HG03565 (cell line): ENCODE measurements around the gene HLCS.

Experiments
- ATAC-seq: cut with Tn5 transposase; IDR thresholded peaks from one replicate; pipeline ENCODE4 v1.9.1; 2021; ENCODE audit warnings: mild to moderate bottlenecking, moderate library complexity; ENCODE audit not compliant: unreplicated experiment

Gene HLCS

GRCh38 chr21:36784947-36785346 is 181.5 kb downstream of the HLCS start:
- no peak for ATAC-seq

GRCh38 chr21:36783612-36784374 is 182.7 kb downstream of the HLCS start:
- ATAC-seq: no peak

- ATAC-seq: no peak
Measured at GRCh38 chr21:36780861-36781260, 185.6 kb downstream of the HLCS start.

- no peak for ATAC-seq
Measured at GRCh38 chr21:36776981-36777617, 189.4 kb downstream of the HLCS start.

- no peak for ATAC-seq
Measured at GRCh38 chr21:36773995-36774394, 192.5 kb downstream of the HLCS start.

- ATAC-seq: no peak
Measured at GRCh38 chr21:36773117-36773516, 193.4 kb downstream of the HLCS start.

- no peak for ATAC-seq
Measured at GRCh38 chr21:36769051-36769839, 197.2 kb downstream of the HLCS start.

GRCh38 chr21:36768496-36768895 is 198.0 kb downstream of the HLCS start:
- no peak for ATAC-seq

- ATAC-seq: no peak
Measured at GRCh38 chr21:36767096-36767495, 199.4 kb downstream of the HLCS start.

- no peak for ATAC-seq
Measured at GRCh38 chr21:36766511-36766910, 200.0 kb downstream of the HLCS start.

GRCh38 chr21:36765229-36765628 is 201.2 kb downstream of the HLCS start:
- no peak for ATAC-seq

- ATAC-seq: no peak
Measured at GRCh38 chr21:36763305-36763704, 203.2 kb downstream of the HLCS start.

GRCh38 chr21:36762642-36763041 is 203.8 kb downstream of the HLCS start:
- no peak for ATAC-seq

- no peak for ATAC-seq
Measured at GRCh38 chr21:36761685-36762084, 204.8 kb downstream of the HLCS start.

GRCh38 chr21:36759348-36760083 is 207.0 kb downstream of the HLCS start:
- no peak for ATAC-seq

GRCh38 chr21:36757196-36757595 is 209.3 kb downstream of the HLCS start:
- ATAC-seq: no peak

GRCh38 chr21:36756527-36756926 is 209.9 kb downstream of the HLCS start:
- ATAC-seq: no peak

- ATAC-seq: no peak
Measured at GRCh38 chr21:36754241-36754898, 212.1 kb downstream of the HLCS start.

GRCh38 chr21:36753556-36753955 is 212.9 kb downstream of the HLCS start:
- ATAC-seq: no peak

GRCh38 chr21:36751383-36751782 is 215.1 kb downstream of the HLCS start:
- ATAC-seq: no peak

GRCh38 chr21:36750576-36750959 is 215.9 kb downstream of the HLCS start:
- no peak for ATAC-seq
